IPS DF 4.7 (cell line): ENCODE measurements around the gene GRIPAP1.

Experiments used
- DNase-seq: peaks from one replicate; pipeline ENCODE4 v3.0.0-alpha.2; 2013; ENCODE audit warnings: low spot score; ENCODE audit errors: extremely low read depth

GRIPAP1 gene

GRCh38 chrX:49002091-49002935, at the start of gene GRIPAP1:
Gene GRIPAP1 (minus strand): TSS chrX:49002264. CDS start chrX:49002229, 35 bp downstream.
- no peak for DNase-seq

DNA sequence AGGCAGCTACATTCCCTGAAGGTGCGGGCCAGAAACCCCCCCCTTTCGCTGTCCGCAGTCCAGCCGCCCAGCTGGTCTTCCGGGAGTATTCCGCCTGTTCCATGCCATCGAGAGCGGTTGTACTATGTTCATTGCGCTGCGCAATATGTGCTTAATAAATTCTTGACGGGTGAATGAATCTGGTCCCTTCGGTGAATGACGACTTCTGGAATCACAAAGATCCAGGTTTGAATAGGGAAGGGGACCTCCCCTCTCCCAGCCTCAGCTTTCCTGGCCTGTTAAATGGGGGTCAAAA, 41.9 kb upstream of the GRIPAP1 start:
- no peak for DNase-seq

DNA sequence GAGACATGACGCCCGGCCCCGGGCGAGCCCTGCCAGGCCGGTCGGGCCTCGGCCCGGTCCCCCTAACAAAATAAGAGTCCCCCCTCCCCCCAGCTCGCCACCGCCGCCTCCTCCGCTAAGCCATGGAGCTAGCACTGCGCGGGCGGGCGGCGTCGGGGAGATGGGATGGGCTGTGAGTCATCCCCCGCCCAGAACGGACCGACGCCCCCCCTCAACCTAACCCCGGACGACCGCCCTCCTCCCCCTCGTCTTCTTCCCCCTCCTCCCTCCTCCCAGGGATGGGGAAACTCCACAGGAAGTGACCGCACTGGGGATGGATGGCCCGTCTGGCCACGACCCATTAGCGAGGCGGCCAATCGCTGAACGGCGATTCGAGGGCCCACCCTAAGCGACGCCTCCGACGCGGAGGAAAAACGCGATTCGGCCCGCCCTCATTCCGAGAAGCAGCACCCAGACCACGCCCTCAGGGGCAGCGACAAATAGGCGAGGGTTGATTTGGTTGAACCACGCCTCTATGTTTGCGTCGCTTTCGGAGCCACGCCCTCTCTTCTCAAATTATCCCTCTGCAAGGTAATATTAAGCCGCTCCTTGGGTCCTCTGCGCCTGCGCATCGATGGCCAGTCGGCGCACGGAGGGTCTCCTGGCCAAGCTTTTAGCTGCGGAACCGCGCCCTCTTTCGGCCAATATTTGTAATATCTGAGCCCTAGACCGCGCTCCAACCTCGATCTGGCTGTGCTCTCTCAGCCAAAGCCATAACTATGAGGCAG, 41.3 kb upstream of the GRIPAP1 start, which contains the start of gene TFE3:
Gene TFE3 (minus strand): TSS at position 138 of the 767 bp plus-strand sequence. CDS start 131 bp downstream, at position 7.
- peak; percentile 84 for DNase-seq

DNA sequence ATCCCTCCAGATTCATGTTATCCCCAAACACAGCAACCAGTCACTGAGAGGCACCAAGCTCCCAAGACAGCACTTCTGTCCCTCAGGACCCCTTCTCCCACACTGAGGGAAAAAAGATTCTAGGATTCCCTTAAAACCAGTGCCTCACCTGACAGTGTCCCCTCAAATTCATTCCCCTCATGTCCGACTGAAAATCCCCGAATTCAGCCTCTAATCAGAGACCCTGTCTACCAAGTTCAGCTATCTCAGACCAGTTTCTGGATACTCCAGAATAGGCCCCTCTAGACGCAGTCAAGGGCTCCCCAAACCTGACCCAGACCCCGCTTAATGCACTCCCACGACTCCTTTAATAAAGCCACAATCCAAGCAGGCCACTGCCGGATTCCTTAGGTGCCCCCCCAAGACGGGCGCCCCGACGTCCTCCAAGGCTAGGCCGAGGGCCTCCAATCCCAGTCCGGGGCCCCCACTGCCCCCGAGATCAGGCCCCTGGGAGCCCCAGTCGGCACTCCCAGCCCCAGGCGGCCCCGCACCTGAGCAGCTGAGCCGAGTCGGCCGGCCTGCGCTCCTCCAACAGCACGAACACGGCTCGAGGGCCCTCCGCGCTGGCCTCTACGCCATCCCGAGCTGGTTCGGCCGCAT, 40.6 kb upstream of the GRIPAP1 start:
- no peak for DNase-seq

GRCh38 chrX:49041744-49042580, 39.9 kb upstream of the GRIPAP1 start:
- no peak for DNase-seq

- DNase-seq = no peak
These were observed 38.4 kb upstream of the GRIPAP1 start for GRCh38 chrX:49040376-49040955.

DNA sequence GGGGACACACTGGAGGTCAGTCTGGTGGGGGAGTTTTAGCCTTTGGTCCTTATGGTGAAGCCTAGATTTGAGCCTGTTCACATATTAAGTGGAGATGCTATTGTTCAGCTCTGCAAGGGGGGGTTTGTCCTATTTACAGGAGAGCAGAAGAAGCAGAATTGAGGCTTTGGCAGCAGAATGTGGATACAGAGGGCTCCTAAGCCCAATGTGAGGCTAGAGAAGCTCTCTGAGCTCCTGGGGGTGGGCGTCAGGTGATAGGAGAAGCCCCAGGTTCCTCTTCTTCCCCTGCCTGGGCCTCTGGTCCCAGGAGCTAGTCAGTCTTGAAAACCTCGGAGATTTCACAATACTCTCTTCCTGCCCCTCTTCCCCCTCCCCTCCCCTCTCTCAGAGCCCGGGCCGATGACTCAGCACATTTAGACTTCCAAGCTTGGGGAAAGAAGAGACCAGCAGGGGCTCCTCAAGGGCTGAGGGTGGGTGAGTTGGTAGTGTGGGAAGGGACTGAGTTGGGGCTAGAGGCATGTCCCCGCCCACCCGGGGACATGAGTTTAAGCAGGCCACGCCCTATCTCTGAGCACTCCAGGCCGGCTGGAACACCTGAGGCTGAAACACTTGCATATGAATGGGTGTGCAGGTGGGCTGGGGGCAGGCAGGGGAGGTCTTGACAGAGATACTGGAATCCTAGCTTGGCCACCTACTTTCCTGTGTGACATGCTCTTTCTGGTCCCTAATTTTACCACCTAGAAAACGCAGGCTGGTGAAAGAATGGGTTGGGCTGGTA, 37.7 kb upstream of the GRIPAP1 start:
- DNase-seq = peak; percentile 71

DNA sequence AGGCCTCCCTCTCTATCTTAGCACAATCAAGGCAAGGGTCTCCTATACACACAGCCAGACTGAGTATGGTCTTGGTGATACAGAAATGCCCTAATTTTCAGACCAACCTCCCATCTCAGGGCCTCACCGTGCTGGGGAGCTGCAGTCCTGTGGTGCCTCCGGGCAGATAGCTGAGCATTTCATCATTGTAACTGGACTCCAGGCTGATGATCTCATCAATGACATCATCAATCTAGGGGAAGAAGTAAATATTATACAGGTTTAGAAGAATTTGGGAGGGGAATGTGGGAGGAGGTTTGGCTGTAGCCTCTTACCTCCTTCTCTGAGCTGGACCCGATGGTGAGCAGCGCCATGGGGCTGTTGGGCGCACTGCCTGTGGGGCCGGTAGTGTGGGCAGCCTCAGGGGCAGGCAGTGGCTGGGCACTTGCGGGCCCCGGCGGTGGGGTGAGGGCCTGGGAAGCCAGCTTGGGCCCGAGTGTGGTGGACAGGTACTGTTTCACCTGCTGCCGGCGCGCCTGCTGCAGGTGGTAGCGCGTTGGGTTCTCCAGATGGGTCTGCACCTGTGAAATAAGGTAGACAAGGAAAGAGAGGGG, 35.9 kb upstream of the GRIPAP1 start:
- no peak for DNase-seq

GRCh38 chrX:49030283-49030682, 28.2 kb upstream of the GRIPAP1 start:
- DNase-seq = no peak

- DNase-seq = no peak
These were observed 27.8 kb upstream of the GRIPAP1 start for GRCh38 chrX:49029876-49030275.

DNA sequence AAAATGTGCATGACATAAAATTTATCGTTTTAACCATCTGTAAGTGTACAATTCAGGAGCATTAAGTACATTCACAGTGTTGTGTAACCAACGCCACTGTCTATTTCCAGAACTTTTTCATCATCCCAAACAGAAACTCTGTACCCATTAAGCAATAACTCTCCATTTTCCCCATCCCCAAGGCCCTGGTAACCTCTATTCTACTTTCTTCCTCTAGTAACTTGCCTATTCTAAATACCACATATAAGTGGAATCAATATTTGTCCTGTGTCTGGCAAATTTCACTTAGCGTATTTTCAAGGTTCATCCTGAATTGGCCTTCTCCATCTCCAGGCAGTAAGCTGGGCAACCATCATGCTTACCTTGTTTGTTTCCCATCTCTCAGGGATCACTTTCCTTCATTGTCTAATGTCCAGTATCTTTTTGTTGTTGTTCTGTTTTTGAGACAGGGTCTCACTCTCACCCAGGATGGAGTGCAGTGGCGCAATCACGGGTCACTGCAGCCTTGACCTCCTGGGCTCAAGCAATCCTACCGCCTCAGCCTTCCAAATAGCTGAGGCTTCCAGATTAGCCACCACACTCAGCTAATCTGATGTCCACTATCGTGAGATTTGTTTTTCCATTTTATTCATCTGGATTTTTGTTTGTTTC, 17.7 kb upstream of the GRIPAP1 start:
- no peak for DNase-seq

DNA sequence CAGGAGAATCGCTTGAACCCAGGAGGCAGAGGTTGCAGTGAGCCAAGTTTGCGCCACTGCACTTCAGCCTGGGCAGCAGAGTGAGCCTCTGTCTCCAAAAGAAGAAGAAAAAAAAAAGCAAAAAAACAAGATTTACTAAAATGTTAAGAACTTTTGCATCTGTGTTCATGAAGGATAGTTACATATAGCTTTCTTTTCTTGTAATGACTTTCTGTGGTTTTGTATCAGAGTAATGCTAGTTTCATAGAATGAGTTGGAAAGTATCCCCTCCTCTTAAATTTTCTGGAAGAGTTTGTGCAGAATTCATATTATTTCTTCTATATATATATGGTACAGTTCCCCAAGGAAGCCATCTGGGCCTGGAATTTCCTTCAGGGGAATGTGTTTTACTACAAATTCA, 17.0 kb upstream of the GRIPAP1 start:
- no peak for DNase-seq

DNA sequence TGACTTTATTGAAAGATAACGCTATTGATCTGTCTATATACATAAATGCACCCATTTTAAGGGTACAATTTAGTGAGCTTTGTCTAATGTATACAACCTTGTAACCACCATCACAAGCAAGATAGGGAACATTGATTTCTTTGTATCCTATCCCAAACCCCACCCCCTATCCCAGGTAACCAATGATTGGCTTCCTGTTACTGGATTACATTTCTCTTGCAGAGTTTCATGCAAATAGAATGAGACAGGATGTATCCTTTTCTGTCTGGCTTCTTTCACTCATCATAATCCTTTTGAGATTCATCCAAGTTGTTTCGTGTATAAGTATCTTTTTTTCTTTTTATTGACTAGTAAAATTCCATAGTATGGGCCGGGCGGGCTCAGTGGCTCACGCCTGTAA, 1.6 kb upstream of the GRIPAP1 start:
- DNase-seq = no peak

GRCh38 chrX:49001521-49002090, 458 bp downstream of the GRIPAP1 start:
- DNase-seq = no peak

DNA sequence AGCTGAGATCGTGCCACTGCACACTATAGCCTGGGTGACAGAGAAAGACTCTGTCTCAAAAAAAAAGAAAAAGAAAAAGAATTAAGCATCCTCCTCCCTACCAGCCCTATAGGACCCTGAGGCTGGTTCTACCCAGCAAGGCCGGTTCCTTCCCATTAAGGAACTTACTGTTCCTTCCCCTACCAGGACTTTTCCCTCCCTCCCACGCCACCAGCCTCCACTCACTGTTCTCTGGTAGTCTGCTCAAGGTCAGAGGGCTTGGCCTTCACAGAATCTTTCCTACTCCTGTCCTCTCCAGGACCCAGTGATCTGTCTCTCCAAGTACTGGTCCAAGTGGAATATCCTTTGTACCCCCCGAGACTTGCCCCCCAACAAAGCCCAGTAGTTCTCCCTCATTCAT, 1.4 kb downstream of the GRIPAP1 start:
- DNase-seq = no peak

- DNase-seq = no peak
These were observed 3.0 kb downstream of the GRIPAP1 start for GRCh38 chrX:48999030-48999429.

- no peak for DNase-seq
These were observed 3.7 kb downstream of the GRIPAP1 start for GRCh38 chrX:48998391-48998790.

GRCh38 chrX:48997865-48998264, 4.2 kb downstream of the GRIPAP1 start:
- DNase-seq = no peak

GRCh38 chrX:48997455-48997854, 4.6 kb downstream of the GRIPAP1 start:
- no peak for DNase-seq
